WERI-Rb-1 (cell line): ENCODE results near the gene TUBB3.

Experiments used
- DNase-seq: peaks from one replicate; pipeline ENCODE4 v3.0.0-alpha.2; 2020
- H3K27ac ChIP-seq: fragments of 250-450 bp; sonication (Bioruptor Pico); 2 replicates; pipeline ENCODE4 v1.5.1; 2020; ENCODE audit warnings: mild to moderate bottlenecking, moderate library complexity
- H3K27me3 ChIP-seq: fragments of 250-450 bp; sonication (Bioruptor Pico); 2 replicates; pipeline ENCODE4 v1.5.1; 2021; ENCODE audit warnings: mild to moderate bottlenecking, low read depth, moderate library complexity; ENCODE audit not compliant: insufficient read depth, severe bottlenecking
- H3K36me3 ChIP-seq: fragments of 250-450 bp; sonication (Bioruptor Pico); 2 replicates; pipeline ENCODE4 v1.5.1; 2020; ENCODE audit warnings: mild to moderate bottlenecking, moderate library complexity
- H3K4me3 ChIP-seq: 2 replicates; pipeline ENCODE4 v1.5.1; 2011; ENCODE audit warnings: low read depth, mild to moderate bottlenecking, control low read depth, low read length
- H3K9me3 ChIP-seq: fragments of 250-450 bp; sonication (Bioruptor Pico); 2 replicates; pipeline ENCODE4 v1.5.1; 2021; ENCODE audit warnings: mild to moderate bottlenecking, moderate library complexity; ENCODE audit not compliant: severe bottlenecking
- CTCF ChIP-seq: IDR thresholded peaks from 2 replicates; pipeline ENCODE4 v1.5.1; 2011; ENCODE audit warnings: low read depth, mild to moderate bottlenecking, control low read depth, inconsistent platforms, low read length

The TUBB3 gene

GRCh38 chr16:89953671-89954406 is 30.7 kb downstream of the TUBB3 start:
- DNase-seq, result no peak
- TF ChIP-seq CTCF, result no peak
- Histone ChIP-seq H3K27ac (no peak overlapping the region), H3K4me3 (no peak overlapping the region), H3K36me3 (peaks cover under 1% of the 10 kb centered on the region; the same call in 1 of the 2 replicates), H3K27me3 (no peaks in the 10 kb centered on the region), H3K9me3 (no peaks in the 10 kb centered on the region)

DNA sequence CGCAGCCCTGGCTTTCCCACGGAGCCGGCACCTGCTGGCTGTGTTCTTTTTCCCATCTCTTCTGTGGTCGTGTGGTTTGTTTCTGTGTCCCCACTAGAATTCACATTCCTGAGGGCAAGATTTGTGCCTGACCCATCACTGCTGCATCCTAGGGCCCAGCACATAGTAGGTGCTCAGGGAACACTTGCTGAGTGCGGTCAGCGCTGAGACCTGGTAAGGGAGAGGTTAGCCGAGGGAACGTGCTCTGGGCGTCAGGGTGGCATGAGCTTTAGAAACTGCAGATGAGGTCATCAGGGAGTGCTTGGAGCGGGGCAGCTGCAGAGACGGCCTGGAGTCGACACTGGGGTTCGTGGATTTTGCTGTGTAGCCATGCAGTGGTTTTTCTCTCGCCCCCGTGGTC is 31.3 kb downstream of the TUBB3 start:
- H3K36me3 ChIP-seq, result peaks cover 3% of the 10 kb centered on the region; the same call in 1 of the 2 replicates
- no peaks in the 10 kb centered on the region for H3K27me3 ChIP-seq
- H3K27ac ChIP-seq, result no peak overlapping the region
- TF ChIP-seq CTCF, result no peak
- no peak for DNase-seq
- H3K4me3 ChIP-seq, result no peak overlapping the region
- no peaks in the 10 kb centered on the region for H3K9me3 ChIP-seq

DNA sequence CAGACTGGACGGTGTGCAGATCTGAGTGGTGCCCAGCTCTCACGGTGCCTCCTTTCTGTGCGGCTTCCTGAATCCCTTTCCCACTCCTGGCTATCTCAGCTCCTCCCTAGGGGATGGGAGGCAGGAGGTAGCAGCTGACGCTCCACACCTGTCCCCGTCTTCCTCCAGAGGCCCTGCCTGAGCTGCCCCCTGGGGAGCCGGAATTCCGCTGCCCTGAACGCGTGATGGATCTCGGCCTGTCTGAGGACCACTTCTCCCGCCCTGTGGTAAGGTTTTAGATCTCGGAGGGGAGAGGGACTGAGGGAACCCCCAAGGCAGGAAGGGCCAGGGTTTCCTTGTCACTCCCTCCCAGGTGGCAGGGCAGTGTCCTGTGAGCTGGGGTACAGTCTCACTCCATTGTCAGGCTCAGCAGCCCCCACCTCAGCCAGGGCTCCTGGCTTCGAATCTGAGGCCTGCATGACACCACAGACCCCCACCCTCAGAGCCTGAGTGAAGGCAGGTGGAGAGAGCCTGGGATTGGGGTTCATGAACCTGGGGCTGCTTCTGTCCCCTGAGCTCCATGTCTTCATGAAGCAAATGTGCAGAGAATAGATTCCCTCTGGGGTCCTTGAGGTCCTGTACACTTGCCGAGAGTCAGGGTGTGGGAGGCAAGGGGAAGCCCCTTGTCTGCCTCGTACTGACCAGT is 32.0 kb downstream of the TUBB3 start:
- TF ChIP-seq CTCF, result no peak
- peaks cover 3% of the 10 kb centered on the region; the same call in 1 of the 2 replicates for H3K36me3 ChIP-seq
- H3K9me3 ChIP-seq, result no peaks in the 10 kb centered on the region
- H3K27me3 ChIP-seq, result no peaks in the 10 kb centered on the region
- no peak for DNase-seq
- no peak overlapping the region for H3K4me3 ChIP-seq
- H3K27ac ChIP-seq, result no peak overlapping the region

DNA sequence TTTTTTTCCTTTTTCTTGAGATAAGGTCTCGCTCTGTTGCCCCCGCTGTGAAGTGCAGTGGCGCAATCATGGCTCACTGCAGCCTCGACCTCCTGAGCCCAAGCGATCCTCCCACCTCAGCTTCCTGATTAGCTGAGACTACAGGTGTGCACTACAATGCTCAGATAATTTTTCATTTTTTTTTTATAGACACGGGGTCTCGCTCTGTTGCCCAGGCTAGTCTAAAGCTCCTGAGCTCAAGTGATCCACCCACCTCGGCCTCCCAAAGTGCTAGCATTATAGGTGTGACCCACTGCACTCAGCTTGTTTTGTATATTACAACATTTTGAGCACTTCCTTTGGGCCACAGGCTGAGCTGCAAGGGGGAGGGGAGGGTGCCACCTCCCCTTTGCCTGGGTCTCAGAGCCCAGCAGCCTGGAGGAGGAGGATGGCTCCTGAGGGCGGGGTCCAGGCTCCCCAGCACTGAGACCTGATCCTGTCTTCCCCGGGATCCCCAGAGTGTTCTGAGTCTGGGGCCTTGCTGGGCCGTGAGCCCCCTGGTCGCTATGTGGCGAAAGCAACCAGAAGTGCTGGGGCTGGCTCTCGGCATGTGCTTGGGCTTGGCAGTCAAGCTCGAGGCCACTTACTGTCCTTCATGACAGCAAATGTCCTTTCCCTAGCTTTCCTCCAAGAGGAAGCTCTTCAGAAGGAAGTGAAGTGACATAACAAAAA is 33.5 kb downstream of the TUBB3 start:
- Histone ChIP-seq H3K36me3 (peaks cover 3% of the 10 kb centered on the region; the same call in 1 of the 2 replicates), H3K4me3 (no peak overlapping the region), H3K27me3 (no peaks in the 10 kb centered on the region), H3K9me3 (no peaks in the 10 kb centered on the region), H3K27ac (no peak overlapping the region)
- TF ChIP-seq CTCF, result no peak
- no peak for DNase-seq

DNA sequence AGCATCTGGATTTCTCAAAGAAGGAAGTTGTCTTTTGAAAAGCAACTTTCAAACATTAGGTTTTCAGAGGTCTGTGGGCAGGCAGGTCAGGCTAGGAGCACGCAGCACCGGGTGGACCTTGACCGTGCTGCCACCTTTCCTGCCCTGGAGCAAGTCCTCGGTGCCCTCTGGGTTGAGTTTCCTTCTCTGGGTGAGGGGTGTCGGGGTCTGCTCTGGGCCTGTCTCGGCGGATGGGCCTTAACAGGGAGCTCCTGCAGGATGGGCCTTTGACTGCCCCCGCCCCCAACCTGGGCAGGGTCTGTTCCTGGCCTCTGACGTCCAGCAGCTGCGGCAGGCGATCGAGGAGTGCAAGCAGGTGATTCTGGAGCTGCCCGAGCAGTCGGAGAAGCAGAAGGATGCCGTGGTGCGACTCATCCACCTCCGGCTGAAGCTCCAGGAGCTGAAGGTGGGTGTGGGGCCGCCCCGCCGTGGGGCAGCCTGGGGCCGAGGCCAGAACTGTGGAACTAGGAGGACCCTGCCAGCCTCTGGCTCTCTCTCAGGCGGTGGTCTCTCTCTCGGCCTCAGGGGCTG is 34.2 kb downstream of the TUBB3 start:
- Histone ChIP-seq H3K4me3 (no peak overlapping the region), H3K27ac (no peak overlapping the region), H3K27me3 (no peaks in the 10 kb centered on the region), H3K9me3 (no peaks in the 10 kb centered on the region), H3K36me3 (peaks cover 3% of the 10 kb centered on the region; the same call in 1 of the 2 replicates)
- TF ChIP-seq CTCF, result no peak
- DNase-seq, result no peak
